Measurements from ENCODE around the gene THADA. TPM values are rescaled to one million over a fixed set of nuclear protein-coding genes. Genes with fewer than 3 reads are reported as not detected.

THADA gene
- total and polyA plus RNA-seq, 2 donors (not counting 1 experiment from before 2014, with no cell fraction given), result 9.2 to 36.2 TPM

GRCh38 chr2:43436431-43436830, 159.4 kb downstream of the THADA start:
- H3K4me1 ChIP-seq (ENCODE audit: control insufficient read depth, extremely low read depth, insufficient read depth, low read length), result no peaks in the 10 kb centered on the region
- H2AFZ ChIP-seq (ENCODE audit: low read length), result no peak overlapping the region
- no peak overlapping the region for H3K27ac ChIP-seq (ENCODE audit: insufficient read depth, low read length)
- no peaks in the 10 kb centered on the region for H4K20me1 ChIP-seq (ENCODE audit: control insufficient read depth, extremely low read depth, insufficient read depth, low read length)
- no peaks in the 10 kb centered on the region for H3K27me3 ChIP-seq (ENCODE audit: control insufficient read depth, insufficient read depth, low read length)
- no peak overlapping the region for H3K4me2 ChIP-seq (ENCODE audit: extremely low read depth, insufficient read depth, low read length)
- H3K4me3 ChIP-seq (replicated peaks in 1 of 4; ENCODE audit: control extremely low read depth in 1 of 4, insufficient read depth in 1 of 4, low read depth in 3 of 4, low read length in 4 of 4), result no peak overlapping the region
- TF ChIP-seq EZH2 (IDR thresholded peaks at IDR 0.05; ENCODE audit: low read length, missing control alignments) (no peak), CTCF (conservative IDR thresholded peaks at IDR 0.05 in 1 of 2, IDR thresholded peaks at IDR 0.05 in 1 of 2; ENCODE audit: low read depth in 1 of 2, low read length in 2 of 2) (no peak)
- no peak overlapping the region for H3K9ac ChIP-seq (ENCODE audit: insufficient read depth, low read length)
- H3K9me3 ChIP-seq (ENCODE audit: control insufficient read depth, insufficient read depth, low read depth, low read length), result no peaks in the 10 kb centered on the region
- no peaks in the 10 kb centered on the region for H3K79me2 ChIP-seq (ENCODE audit: control insufficient read depth, insufficient read depth, low read length)
- DNase-seq (ENCODE audit: low read depth in 2 of 2), result no peak
- no peaks in the 10 kb centered on the region for H3K36me3 ChIP-seq (ENCODE audit: control insufficient read depth, insufficient read depth, low read length)

GRCh38 chr2:43435746-43436145, 160.1 kb downstream of the THADA start:
- H2AFZ ChIP-seq (ENCODE audit: low read length), result no peak overlapping the region
- H3K27ac ChIP-seq (ENCODE audit: insufficient read depth, low read length), result no peak overlapping the region
- no peak overlapping the region for H3K4me3 ChIP-seq (replicated peaks in 1 of 4; ENCODE audit: control extremely low read depth in 1 of 4, insufficient read depth in 1 of 4, low read depth in 3 of 4, low read length in 4 of 4)
- no peaks in the 10 kb centered on the region for H4K20me1 ChIP-seq (ENCODE audit: control insufficient read depth, extremely low read depth, insufficient read depth, low read length)
- no peak for DNase-seq (ENCODE audit: low read depth in 2 of 2)
- TF ChIP-seq CTCF (conservative IDR thresholded peaks at IDR 0.05 in 1 of 2, IDR thresholded peaks at IDR 0.05 in 1 of 2; ENCODE audit: low read depth in 1 of 2, low read length in 2 of 2), result no peak
- no peak for TF ChIP-seq EZH2 (IDR thresholded peaks at IDR 0.05; ENCODE audit: low read length, missing control alignments)
- no peaks in the 10 kb centered on the region for H3K36me3 ChIP-seq (ENCODE audit: control insufficient read depth, insufficient read depth, low read length)
- H3K4me2 ChIP-seq (ENCODE audit: extremely low read depth, insufficient read depth, low read length), result no peak overlapping the region
- no peaks in the 10 kb centered on the region for H3K9me3 ChIP-seq (ENCODE audit: control insufficient read depth, insufficient read depth, low read depth, low read length)
- no peaks in the 10 kb centered on the region for H3K27me3 ChIP-seq (ENCODE audit: control insufficient read depth, insufficient read depth, low read length)
- H3K4me1 ChIP-seq (ENCODE audit: control insufficient read depth, extremely low read depth, insufficient read depth, low read length), result no peaks in the 10 kb centered on the region
- H3K9ac ChIP-seq (ENCODE audit: insufficient read depth, low read length), result no peak overlapping the region
- H3K79me2 ChIP-seq (ENCODE audit: control insufficient read depth, insufficient read depth, low read length), result no peaks in the 10 kb centered on the region

- Histone ChIP-seq H3K4me3 (replicated peaks in 1 of 4; ENCODE audit: control extremely low read depth in 1 of 4, insufficient read depth in 1 of 4, low read depth in 3 of 4, low read length in 4 of 4) (no peak overlapping the region), H2AFZ (ENCODE audit: low read length) (no peak overlapping the region), H3K36me3 (ENCODE audit: control insufficient read depth, insufficient read depth, low read length) (no peaks in the 10 kb centered on the region), H3K27me3 (ENCODE audit: control insufficient read depth, insufficient read depth, low read length) (no peaks in the 10 kb centered on the region), H3K79me2 (ENCODE audit: control insufficient read depth, insufficient read depth, low read length) (no peaks in the 10 kb centered on the region), H3K9ac (ENCODE audit: insufficient read depth, low read length) (no peak overlapping the region), H4K20me1 (ENCODE audit: control insufficient read depth, extremely low read depth, insufficient read depth, low read length) (no peaks in the 10 kb centered on the region), H3K4me2 (ENCODE audit: extremely low read depth, insufficient read depth, low read length) (no peak overlapping the region), H3K4me1 (ENCODE audit: control insufficient read depth, extremely low read depth, insufficient read depth, low read length) (peaks cover 4% of the 10 kb centered on the region), H3K9me3 (ENCODE audit: control insufficient read depth, insufficient read depth, low read depth, low read length) (no peaks in the 10 kb centered on the region), H3K27ac (ENCODE audit: insufficient read depth, low read length) (no peak overlapping the region)
- no peak for DNase-seq (ENCODE audit: low read depth in 2 of 2)
- no peak for TF ChIP-seq CTCF (conservative IDR thresholded peaks at IDR 0.05 in 1 of 2, IDR thresholded peaks at IDR 0.05 in 1 of 2; ENCODE audit: low read depth in 1 of 2, low read length in 2 of 2)
These were observed 165.3 kb downstream of the THADA start for GRCh38 chr2:43430489-43430888.
